ENCODE data around the gene UBE3B.
"Not testable (repeated sequence)": the region's sequence is repeated elsewhere in the genome, so short reads cannot be mapped to it uniquely, and the experiment has no call there.

Gene UBE3B

GRCh38 chr12:109451400-109451799 lies 26.0 kb upstream of the UBE3B start:
- DNase-seq = no peak

GRCh38 chr12:109452489-109452888 lies 24.9 kb upstream of the UBE3B start:
- no peak for DNase-seq

- DNase-seq = no peak
Measured at GRCh38 chr12:109455706-109456105, 21.7 kb upstream of the UBE3B start.

- DNase-seq = no peak
Measured at GRCh38 chr12:109458086-109458485, 19.3 kb upstream of the UBE3B start.

- peak; percentile 80 for DNase-seq
Measured at GRCh38 chr12:109458771-109459208, 18.6 kb upstream of the UBE3B start.

GRCh38 chr12:109459247-109459646 lies 18.2 kb upstream of the UBE3B start:
- DNase-seq = no peak

GRCh38 chr12:109460538-109460937 lies 16.9 kb upstream of the UBE3B start:
- DNase-seq = no peak

- DNase-seq = no peak
Measured at GRCh38 chr12:109461049-109461845, 16.2 kb upstream of the UBE3B start.

GRCh38 chr12:109461846-109462756 lies 15.3 kb upstream of the UBE3B start:
- no peak for DNase-seq

- DNase-seq = no peak
Measured at GRCh38 chr12:109462868-109463692, 14.4 kb upstream of the UBE3B start.

- DNase-seq = no peak
Measured at GRCh38 chr12:109463756-109464155, 13.7 kb upstream of the UBE3B start.

- no peak for DNase-seq
Measured at GRCh38 chr12:109464642-109465351, 12.6 kb upstream of the UBE3B start.

GRCh38 chr12:109466305-109466704 lies 11.1 kb upstream of the UBE3B start:
- DNase-seq = no peak

- DNase-seq = no peak
Measured at GRCh38 chr12:109466821-109467220, 10.6 kb upstream of the UBE3B start.

GRCh38 chr12:109467978-109468676 lies 9.3 kb upstream of the UBE3B start:
- no peak for DNase-seq

- no peak for DNase-seq
Measured at GRCh38 chr12:109469517-109469916, 7.9 kb upstream of the UBE3B start.

GRCh38 chr12:109473006-109473405 lies 4.4 kb upstream of the UBE3B start:
- DNase-seq = no peak

- DNase-seq = not testable (repeated sequence)
Measured at GRCh38 chr12:109473526-109474270, 3.7 kb upstream of the UBE3B start.

- no peak for DNase-seq
Measured at GRCh38 chr12:109475121-109475520, 2.3 kb upstream of the UBE3B start.

- no peak for DNase-seq
Measured at GRCh38 chr12:109475993-109476806, 1.2 kb upstream of the UBE3B start.
